H9 (cell line): ENCODE data around the gene SIK2. TPM values are rescaled to one million over a fixed set of nuclear protein-coding genes. Genes with fewer than 3 reads are reported as not detected.

Experiments used
- DNase-seq: peaks from one replicate; pipeline ENCODE4 v3.0.0-alpha.2; 2017
- H2AFZ ChIP-seq: one replicate; pipeline ENCODE4 v1.6.1; 2013; ENCODE audit warnings: mild to moderate bottlenecking, low read length, control low read depth, moderate library complexity
- H2AK5ac ChIP-seq: 2 replicates; pipeline ENCODE4 v1.6.1; 2013; ENCODE audit warnings: low read length, control low read depth, mixed read lengths; ENCODE audit not compliant: insufficient read length
- H2BK120ac ChIP-seq: one replicate; pipeline ENCODE4 v1.6.1; 2013; ENCODE audit warnings: low read depth, mild to moderate bottlenecking, low read length, control low read depth, inconsistent platforms; ENCODE audit not compliant: poor library complexity, severe bottlenecking
- H2BK12ac ChIP-seq: 2 replicates; pipeline ENCODE4 v1.6.1; 2013; ENCODE audit warnings: low read length, control low read depth, mixed read lengths, low read depth; ENCODE audit not compliant: insufficient read length
- H2BK15ac ChIP-seq: 2 replicates; pipeline ENCODE4 v1.6.1; 2013; ENCODE audit warnings: low read depth, low read length, control low read depth
- H2BK20ac ChIP-seq: one replicate; pipeline ENCODE4 v1.6.1; 2013; ENCODE audit warnings: low read depth, mild to moderate bottlenecking, low read length, control low read depth, inconsistent platforms; ENCODE audit not compliant: poor library complexity, severe bottlenecking
- H2BK5ac ChIP-seq: 2 replicates; pipeline ENCODE4 v1.6.1; 2013; ENCODE audit warnings: low read length, control low read depth, mixed read lengths; ENCODE audit not compliant: insufficient read length
- H3K14ac ChIP-seq: 2 replicates; pipeline ENCODE4 v1.6.1; 2013; ENCODE audit warnings: low read length, control low read depth; ENCODE audit not compliant: insufficient read depth
- H3K18ac ChIP-seq: 2 replicates; pipeline ENCODE4 v1.6.1; 2013; ENCODE audit warnings: low read depth, mild to moderate bottlenecking, mixed read lengths, low read length, control low read depth; ENCODE audit not compliant: insufficient read length
- H3K23ac ChIP-seq: 2 replicates; pipeline ENCODE4 v1.6.1; 2013; ENCODE audit warnings: low read length, control low read depth, mixed read lengths, low read depth; ENCODE audit not compliant: insufficient read length
- H3K23me2 ChIP-seq: 2 replicates; pipeline ENCODE4 v1.6.1; 2013; ENCODE audit warnings: low read depth, mild to moderate bottlenecking, mixed read lengths, low read length, control low read depth; ENCODE audit not compliant: insufficient read length, poor library complexity, severe bottlenecking
- H3K27ac ChIP-seq: 2 replicates; pipeline ENCODE4 v1.5.1; 2013; ENCODE audit warnings: low read length, control low read depth, mixed read lengths, low read depth; ENCODE audit not compliant: insufficient read length
- H3K27me3 ChIP-seq: 2 replicates; pipeline ENCODE4 v1.6.1; 2013; ENCODE audit warnings: low read length, control low read depth, inconsistent platforms; ENCODE audit not compliant: insufficient read depth
- H3K4ac ChIP-seq: 2 replicates; pipeline ENCODE4 v1.6.1; 2013; ENCODE audit warnings: low read depth, mild to moderate bottlenecking, control low read depth, inconsistent platforms, low read length, moderate library complexity
- H3K4me1 ChIP-seq: 2 replicates; pipeline ENCODE4 v1.6.1; 2013; ENCODE audit warnings: low read length, control low read depth, inconsistent platforms; ENCODE audit not compliant: insufficient read depth
- H3K4me2 ChIP-seq: 2 replicates; pipeline ENCODE4 v1.6.1; 2013; ENCODE audit warnings: low read length, control low read depth, mixed read lengths; ENCODE audit not compliant: insufficient read length, insufficient read depth
- H3K56ac ChIP-seq: 2 replicates; pipeline ENCODE4 v1.6.1; 2013; ENCODE audit warnings: low read depth, mild to moderate bottlenecking, mixed read lengths, low read length, control low read depth; ENCODE audit not compliant: insufficient read length
- H3K79me1 ChIP-seq: 2 replicates; pipeline ENCODE4 v1.6.1; 2013; ENCODE audit warnings: low read depth, mild to moderate bottlenecking, moderate library complexity, low read length, control low read depth, inconsistent platforms; ENCODE audit not compliant: insufficient read depth, poor library complexity, severe bottlenecking
- H3K79me2 ChIP-seq: 2 replicates; pipeline ENCODE4 v1.6.1; 2013; ENCODE audit warnings: low read length, control low read depth, inconsistent platforms; ENCODE audit not compliant: insufficient read depth
- H3K9ac ChIP-seq: 2 replicates; pipeline ENCODE4 v1.6.1; 2013; ENCODE audit warnings: low read length, control low read depth, mixed read lengths; ENCODE audit not compliant: insufficient read length; ENCODE audit errors: extremely low read depth
- H3K9me3 ChIP-seq: one replicate; pipeline ENCODE4 v1.6.1; 2013; ENCODE audit warnings: low read depth, low read length, inconsistent platforms; ENCODE audit not compliant: control insufficient read depth
- H3T11ph ChIP-seq: one replicate; pipeline ENCODE4 v1.6.1; 2013; ENCODE audit warnings: mild to moderate bottlenecking, low read length, control low read depth, inconsistent platforms
- H4K20me1 ChIP-seq: one replicate; pipeline ENCODE4 v1.6.1; 2013; ENCODE audit not compliant: control insufficient read depth, insufficient read length, insufficient read depth
- H4K5ac ChIP-seq: 2 replicates; pipeline ENCODE4 v1.6.1; 2013; ENCODE audit warnings: low read depth, mild to moderate bottlenecking, mixed read lengths, low read length, control low read depth; ENCODE audit not compliant: insufficient read length
- H4K8ac ChIP-seq: replicated peaks from 2 replicates; pipeline ENCODE4 v1.6.1; 2013; ENCODE audit warnings: low read length, control low read depth, mixed read lengths, low read depth; ENCODE audit not compliant: insufficient read length
- H4K91ac ChIP-seq: 2 replicates; pipeline ENCODE4 v1.6.1; 2013; ENCODE audit warnings: low read depth, mild to moderate bottlenecking, moderate library complexity, mixed read lengths, low read length, control low read depth; ENCODE audit not compliant: insufficient read length
- H3K27ac Mint-ChIP-seq, 3 experiments: 2 replicates in 2 of 3; 3 replicates in 1 of 3; pipeline ENCODE4 v1.8.0; 2020 to 2021; ENCODE audit warnings: mixed read lengths in 3 of 3, mild to moderate bottlenecking in 1 of 3, moderate library complexity in 1 of 3
- H3K27me3 Mint-ChIP-seq: 2 replicates; pipeline ENCODE4 v1.8.0; 2021; ENCODE audit warnings: low read depth, mild to moderate bottlenecking, moderate library complexity, mixed read lengths
- H3K36me3 Mint-ChIP-seq, 3 experiments: 2 replicates in 2 of 3; 3 replicates in 1 of 3; pipeline ENCODE4 v1.8.0; 2020 to 2021; ENCODE audit warnings: low read depth in 3 of 3, mixed read lengths in 3 of 3; ENCODE audit not compliant: insufficient read depth in 1 of 3
- H3K4me1 Mint-ChIP-seq, 2 experiments: 2 replicates each; pipeline ENCODE4 v1.8.0; 2020; ENCODE audit warnings: mixed read lengths in 2 of 2
- H3K4me3 Mint-ChIP-seq, 2 experiments: 2 replicates in 1 of 2; 3 replicates in 1 of 2; pipeline ENCODE4 v1.8.0; 2020 to 2021; ENCODE audit warnings: mild to moderate bottlenecking in 2 of 2, mixed read lengths in 2 of 2, moderate library complexity in 1 of 2
- H3K9me3 Mint-ChIP-seq, 2 experiments: 2 replicates in 1 of 2; 3 replicates in 1 of 2; pipeline ENCODE4 v1.8.0; 2020; ENCODE audit warnings: mild to moderate bottlenecking in 2 of 2, mixed read lengths in 2 of 2, moderate library complexity in 1 of 2
- CTCF ChIP-seq: fragments of 200-600 bp; sonication (generic); conservative IDR thresholded peaks from 3 replicates; pipeline ENCODE4 v1.8.0; 2021; ENCODE audit warnings: antibody characterized with exemption, mild to moderate bottlenecking
- WGBS: extraction: QIAGEN DNeasy Blood & Tissue Kit; methylation state at CpG from one replicate; pipeline ENCODE4 v1.1.7; 2013; ENCODE audit warnings: missing lambda C conversion rate, low lambda C conversion rate, mixed read lengths; ENCODE audit not compliant: insufficient read length; ENCODE audit errors: extremely low coverage; 5-methylcytosine and 5-hydroxymethylcytosine counted together
- total RNA-seq: library from RNA; stranded (reverse); gene quantifications from 2 replicates; pipeline ENCODE4 v1.2.1, GENCODE V29; 2021

SIK2 gene
- total RNA-seq, 1 experiment from 2014 or later, result 7.5 TPM

- no peak overlapping the region for H3T11ph ChIP-seq
- no peaks in the 10 kb centered on the region for H3K9me3 ChIP-seq
- no peaks in the 10 kb centered on the region for H3K9me3 Mint-ChIP-seq
- H3K56ac ChIP-seq, result no peak overlapping the region
- no peak overlapping the region for H2BK12ac ChIP-seq
- H3K79me2 ChIP-seq, result no peaks in the 10 kb centered on the region
- H2BK5ac ChIP-seq, result no peak overlapping the region
- H3K23ac ChIP-seq, result no peak overlapping the region
- no CpG with 5 or more reads among the region's 3 CpGs for WGBS
- no peak for TF ChIP-seq CTCF
- H4K5ac ChIP-seq, result no peak overlapping the region
- no peaks in the 10 kb centered on the region for H4K20me1 ChIP-seq
- H3K18ac ChIP-seq, result no peak overlapping the region
- H3K4me1 Mint-ChIP-seq, result peaks cover 3 to 4% of the 10 kb centered on the region in 2 experiments
- no peak overlapping the region for H3K4me2 ChIP-seq
- H3K27ac Mint-ChIP-seq, result no peak overlapping the region
- H2BK120ac ChIP-seq, result no peak overlapping the region
- no peak overlapping the region for H2AK5ac ChIP-seq
- no peak overlapping the region for H2BK20ac ChIP-seq
- DNase-seq, result no peak
- no peak overlapping the region for H3K9ac ChIP-seq
- no peaks in the 10 kb centered on the region for H3K36me3 Mint-ChIP-seq
- H3K4me3 Mint-ChIP-seq, result no peak overlapping the region
- no peaks in the 10 kb centered on the region for H3K79me1 ChIP-seq
- no peak overlapping the region for H4K91ac ChIP-seq
- H3K27ac ChIP-seq, result no peak overlapping the region
- no peaks in the 10 kb centered on the region for H3K23me2 ChIP-seq
- no peaks in the 10 kb centered on the region for H3K4me1 ChIP-seq
- H4K8ac ChIP-seq, result no peak overlapping the region
- H3K27me3 ChIP-seq, result no peaks in the 10 kb centered on the region
- no peaks in the 10 kb centered on the region for H3K27me3 Mint-ChIP-seq
- no peak overlapping the region for H3K4ac ChIP-seq
- no peak overlapping the region for H2AFZ ChIP-seq
- H3K14ac ChIP-seq, result no peak overlapping the region
- H2BK15ac ChIP-seq, result no peak overlapping the region
These were observed 29.7 kb upstream of the SIK2 start for GRCh38 chr11:111572581-111572980.
